DMS 273 (cell line): Measurements from ENCODE around the gene ANO6.

Experiments
- DNase-seq: peaks from one replicate; lab custom pipeline; 2025; ENCODE audit not compliant: unreplicated experiment; lab: John Stamatoyannopoulos, UW

Gene ANO6

DNA sequence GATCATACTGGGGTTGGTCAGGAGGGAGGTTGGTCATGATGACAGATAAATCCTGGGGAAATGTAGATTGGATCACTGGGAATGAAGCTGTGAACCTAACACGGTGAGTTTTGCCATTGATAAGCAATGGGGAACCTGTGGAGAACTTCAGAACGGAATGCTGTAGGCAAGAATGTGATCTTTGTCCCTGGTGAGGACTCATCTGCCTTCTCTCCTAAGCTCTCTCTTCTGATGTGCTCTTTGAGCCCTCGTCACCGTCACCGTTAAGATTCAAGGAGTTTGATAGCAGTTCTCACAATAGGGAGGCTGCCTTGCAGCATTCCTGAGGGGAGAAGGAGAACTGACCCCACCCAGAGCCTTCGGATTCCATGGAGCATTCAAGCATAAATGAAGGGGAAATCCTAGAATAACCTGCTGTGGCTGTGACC lies 217.6 kb downstream of the ANO6 start:
- DNase-seq: no peak

DNA sequence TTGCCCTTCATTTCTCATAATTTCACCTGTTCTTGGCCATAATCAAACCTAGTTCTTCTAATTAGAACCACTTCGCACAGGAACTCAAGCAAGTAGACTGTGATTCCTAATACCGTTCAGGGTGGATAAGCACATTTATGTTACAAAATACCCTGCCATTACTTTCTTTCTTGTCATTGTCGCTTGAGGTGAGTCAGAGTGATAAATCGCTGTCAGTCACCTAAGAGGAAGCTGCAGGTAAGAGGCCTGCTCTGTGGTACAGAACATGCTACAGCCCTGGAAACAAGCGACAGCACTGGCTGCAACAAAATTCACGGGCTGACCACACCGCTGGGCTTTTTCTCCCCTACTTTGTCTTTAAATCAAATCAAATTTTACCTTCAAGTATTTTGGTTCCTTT lies 218.2 kb downstream of the ANO6 start:
- no peak for DNase-seq

DNA sequence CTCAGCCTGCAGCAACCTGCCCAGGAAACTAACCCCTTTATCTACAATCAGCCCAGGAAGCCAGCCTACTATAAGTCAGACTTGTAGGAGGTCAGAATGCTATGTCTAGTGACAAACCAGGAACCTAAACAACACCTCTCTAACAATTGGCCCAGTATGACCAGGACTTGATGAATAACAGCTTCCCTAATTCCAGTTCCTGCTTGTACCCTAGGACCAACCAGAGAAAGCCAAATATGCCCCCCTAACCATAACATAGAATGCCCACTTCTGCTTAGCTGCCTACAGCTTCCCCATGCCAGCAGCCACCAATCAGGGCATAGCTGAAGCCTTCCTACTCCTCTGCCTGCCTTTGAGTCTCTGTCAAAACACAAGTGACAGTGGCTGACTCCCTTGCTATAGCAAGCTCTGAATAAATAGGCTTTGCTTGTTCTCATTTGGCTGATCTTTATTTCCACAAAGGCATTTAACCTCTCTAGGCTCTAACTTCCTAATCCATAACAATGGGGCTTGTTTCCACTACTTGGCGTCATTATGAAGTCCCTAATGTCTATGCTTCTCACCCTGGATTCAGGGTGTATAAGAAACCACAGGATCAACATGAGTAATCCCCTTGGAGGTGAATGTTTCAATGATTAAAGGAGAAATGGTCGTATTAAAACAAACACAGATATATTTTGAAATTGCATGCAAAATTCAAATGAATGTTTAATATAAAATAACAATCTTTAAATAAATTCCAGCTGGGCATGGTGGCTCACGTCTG lies 220.2 kb downstream of the ANO6 start:
- no peak for DNase-seq

DNA sequence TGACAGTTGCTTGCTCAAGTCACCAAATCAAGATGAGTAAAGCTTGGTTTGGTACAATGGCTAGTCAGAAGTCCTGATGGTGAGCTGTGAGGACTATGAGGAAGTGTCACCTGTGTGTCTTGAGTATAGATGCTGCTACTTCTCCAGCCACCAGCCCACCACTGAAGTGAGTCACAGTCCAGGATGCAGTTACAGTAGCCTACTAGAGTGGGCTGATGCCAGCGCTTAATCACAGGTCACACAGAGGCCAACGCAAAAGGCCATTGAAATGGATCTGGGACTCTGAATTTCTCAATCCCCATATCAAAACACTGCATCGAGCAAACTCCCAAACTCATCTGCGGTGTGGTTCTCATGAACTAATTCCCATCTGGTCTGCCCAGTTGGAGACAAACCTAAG lies 223.1 kb downstream of the ANO6 start:
- no peak for DNase-seq

DNA sequence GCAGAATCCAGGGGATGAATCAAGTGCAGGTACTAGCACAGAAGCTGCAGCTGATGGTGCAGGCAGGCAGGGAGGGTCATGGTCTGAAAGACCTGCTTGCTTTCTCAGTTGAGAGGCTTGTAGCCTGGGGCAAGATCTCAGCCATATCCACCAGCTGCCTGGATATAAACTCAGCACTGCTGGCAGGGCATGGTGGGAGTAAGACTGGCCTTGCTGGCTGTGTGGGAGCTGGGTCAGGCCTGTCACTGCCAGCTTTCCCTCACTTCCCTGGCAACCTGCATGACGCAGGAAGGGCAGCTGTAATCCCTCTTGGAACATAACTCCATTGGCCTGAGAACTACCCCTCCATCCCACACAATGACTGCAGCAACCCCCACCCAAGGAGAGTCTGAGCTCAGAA lies 230.1 kb downstream of the ANO6 start:
- DNase-seq: no peak

DNA sequence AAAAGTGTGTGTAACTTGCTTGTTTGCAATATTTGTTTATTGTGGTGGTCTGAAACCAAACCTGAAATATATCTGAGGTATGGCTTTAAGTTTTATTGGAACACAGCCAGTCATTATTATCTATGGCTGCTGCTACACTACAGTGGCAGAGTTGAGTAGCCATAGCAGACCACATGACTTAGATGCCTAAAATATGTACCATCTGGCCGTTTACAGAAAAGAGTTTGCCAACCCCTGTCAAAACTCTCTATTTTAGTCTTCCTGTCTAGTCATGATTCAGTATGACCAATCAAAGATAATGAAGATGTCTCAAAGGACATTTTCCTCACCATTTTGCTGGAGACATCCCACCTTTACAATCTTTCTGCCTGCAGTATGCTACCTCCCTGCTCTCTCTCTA lies 242.3 kb downstream of the ANO6 start:
- DNase-seq: peak; percentile 24

DNA sequence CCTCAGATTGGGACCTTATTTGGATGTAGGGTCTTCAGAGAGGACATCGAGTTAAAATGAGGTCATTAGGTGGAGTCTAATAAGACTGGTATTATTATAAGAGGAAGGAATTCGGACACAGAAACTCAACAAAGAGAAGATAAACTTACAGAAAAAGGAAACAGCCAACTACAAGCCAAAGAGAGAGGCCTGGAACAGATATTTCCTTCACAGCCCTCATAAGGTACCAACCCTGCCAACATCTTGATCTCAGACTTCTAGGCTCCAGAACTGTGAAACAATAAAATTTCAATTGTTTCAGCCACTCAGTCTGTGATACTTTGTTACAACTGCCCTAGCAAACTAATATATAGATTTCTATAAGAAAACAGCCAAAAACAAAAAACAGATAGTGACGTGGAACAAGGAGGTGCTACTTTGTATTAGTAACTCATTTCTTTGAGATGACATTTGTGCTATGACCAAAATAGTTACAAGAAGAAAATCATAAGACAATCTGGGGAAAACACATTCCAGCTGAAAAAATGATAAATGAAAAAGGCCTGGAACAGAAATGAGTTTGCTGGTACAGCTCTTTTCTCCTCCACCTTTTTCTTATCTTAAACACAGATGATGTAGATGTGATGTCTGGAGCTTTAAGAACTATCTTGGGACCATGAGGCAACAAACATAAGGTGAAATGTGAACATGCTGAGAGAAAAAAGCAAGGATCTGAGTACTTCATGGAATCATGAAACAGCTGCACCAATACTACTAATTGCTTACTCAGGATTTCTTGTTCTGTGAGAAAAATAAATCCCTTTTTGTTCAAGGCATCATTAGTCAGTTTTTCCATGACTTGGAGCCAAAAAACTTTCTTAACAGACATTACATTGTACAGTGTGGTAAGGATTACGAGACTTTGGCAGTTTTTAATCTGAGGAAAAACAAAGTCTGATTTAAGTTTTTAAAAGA lies 243.2 kb downstream of the ANO6 start:
- no peak for DNase-seq

DNA sequence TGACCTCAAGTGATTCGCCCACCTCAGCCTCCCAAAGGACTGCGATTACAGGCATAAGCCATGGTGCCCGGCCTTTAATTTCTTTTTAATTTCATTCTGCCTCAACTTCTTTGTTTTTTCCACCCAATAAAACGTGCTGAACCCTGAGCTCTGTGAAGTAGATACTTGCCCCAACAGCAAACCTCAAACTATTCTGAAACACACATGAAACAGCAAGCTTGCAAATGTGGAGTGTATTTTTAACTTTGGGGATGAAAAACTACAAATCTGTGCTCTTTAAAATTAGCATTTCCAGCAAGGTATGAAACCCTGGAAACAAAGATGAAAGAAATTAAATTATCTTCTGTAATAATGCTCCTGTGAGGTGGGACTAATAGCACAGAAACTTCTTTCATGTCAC lies 246.6 kb downstream of the ANO6 start:
- no peak for DNase-seq

DNA sequence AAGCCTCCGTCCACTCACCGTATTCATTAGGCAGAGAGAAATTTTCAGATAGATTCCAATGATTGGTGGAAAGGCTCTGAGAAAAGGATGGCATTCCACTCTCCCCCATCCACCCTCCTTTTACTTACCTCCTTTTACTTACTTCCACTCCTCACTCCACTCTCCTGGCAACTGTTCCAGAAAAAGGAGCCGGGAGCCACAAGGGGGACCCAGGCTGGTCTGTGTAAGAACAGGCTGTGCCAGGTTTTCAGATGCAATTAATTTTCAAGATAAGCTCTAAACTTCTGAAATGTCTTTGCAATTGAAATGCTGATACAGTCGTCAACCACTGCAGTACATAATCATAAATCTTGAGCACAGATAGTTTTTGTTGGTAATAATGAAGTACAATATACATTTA lies 248.8 kb downstream of the ANO6 start:
- peak; percentile 42 for DNase-seq

DNA sequence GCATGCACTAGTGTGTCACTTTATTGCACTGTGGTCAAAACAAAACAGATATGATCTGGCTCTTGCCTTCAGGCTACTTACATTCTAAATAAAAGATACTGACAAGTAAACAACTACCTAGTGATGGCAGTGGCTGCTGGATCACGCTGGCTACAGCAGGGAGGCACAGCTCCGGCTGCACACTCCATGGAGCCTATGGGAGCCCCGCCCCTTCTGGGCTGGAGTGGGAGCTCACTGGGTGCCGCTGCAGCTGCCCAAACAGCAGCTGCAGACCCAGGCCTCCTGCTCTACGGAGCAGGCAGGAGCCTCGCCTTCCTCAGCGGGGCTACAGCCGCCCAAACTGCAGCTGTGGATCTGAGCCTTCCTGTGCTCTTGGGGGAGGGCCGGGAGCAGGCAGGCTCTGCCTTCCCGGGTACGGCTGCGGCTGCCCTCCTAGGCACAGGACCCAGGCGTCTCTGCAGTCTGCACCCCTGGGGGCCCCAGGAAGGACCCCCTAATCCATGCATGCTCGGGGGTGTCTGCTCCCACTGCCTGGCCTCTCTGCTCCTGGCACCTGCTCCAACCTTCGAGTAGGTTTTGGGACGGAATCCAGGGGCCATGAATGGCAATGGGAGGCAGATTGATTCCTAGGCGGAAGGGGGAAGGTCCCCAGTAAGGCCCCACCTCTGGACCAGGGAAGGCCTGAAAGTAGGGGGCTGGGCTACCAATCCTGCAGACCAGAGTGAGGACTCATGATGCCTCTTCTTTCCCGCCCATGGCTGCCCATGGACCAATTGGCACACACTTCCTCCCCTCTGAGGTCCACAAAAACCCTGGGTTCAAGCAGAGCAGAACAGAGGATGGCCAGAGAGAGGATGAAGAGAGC lies 253.1 kb downstream of the ANO6 start:
- no peak for DNase-seq

DNA sequence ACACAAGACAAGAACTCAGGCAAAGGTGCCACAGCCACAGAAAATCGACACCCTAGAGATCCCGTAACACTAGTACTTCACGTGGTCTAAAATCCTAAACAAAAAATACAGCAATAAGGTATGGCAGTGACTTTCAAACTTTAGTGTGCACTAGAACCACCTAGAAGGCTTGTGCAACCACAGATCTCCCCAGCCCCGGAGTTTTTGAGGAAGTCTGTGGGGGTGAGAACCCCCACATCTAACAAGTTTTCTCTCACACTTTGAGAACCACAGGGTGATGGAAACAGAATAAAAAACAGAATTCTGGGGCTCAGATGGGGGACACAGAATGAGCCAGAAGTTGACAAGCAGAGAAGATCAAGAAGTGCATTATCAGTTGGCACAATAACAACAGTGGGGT lies 254.0 kb downstream of the ANO6 start:
- DNase-seq: no peak

DNA sequence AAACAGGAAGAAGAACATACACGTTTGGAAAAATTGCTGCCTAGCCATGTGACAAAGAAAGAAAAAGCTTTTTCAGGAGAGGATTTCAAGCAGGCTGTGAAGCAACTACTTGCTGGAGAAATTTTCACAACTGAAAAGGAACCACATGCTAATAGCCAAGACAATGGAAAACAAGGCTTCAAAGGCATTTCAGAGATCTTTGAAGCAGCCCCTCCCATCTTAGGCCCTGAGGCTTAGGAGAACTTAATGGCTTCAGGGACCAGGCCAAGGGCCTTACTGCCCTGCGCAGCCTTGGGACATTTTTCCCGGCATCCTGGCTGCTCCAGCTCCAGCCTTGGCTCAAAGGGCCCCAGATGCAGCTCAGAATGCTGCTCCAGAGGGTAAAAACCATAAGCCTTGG lies 257.7 kb downstream of the ANO6 start:
- DNase-seq: no peak

DNA sequence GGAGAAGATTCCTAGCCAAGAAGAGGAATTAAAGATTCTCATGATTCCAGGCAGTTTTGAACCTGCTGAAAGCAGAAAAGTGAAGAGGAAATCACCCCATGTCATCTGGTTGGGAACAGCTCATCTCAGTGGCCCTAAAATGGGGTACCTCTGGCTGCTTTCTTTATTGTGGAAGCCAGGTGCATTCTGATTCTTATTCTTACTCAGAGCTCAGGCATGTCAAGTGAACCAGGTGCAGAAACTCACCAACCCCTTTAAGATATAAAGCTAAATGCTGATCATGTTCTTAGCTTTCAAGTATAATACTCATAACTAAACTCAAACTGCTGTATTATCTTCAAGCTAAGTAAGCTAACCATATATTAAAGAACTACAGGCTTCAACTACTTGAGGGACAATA lies 259.7 kb downstream of the ANO6 start:
- no peak for DNase-seq

DNA sequence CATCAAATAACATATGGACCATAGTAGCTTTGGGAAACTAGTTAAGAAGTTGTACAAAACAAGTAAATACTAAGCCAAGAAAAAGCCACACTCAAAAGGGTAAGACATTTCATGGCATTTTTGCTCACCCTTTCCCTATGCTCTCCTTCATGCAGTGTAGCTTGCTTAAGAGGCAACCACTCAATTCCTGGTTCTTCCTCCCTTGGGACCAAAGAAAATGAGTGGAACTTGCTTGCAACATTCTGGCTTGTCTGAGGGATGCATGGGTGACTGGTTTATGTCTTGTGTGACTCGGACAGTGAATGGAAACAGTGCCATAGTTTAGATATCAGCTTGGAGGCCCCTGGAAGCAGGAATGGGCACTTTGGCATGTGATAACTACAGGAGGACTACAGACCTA lies 261.6 kb downstream of the ANO6 start:
- no peak for DNase-seq

DNA sequence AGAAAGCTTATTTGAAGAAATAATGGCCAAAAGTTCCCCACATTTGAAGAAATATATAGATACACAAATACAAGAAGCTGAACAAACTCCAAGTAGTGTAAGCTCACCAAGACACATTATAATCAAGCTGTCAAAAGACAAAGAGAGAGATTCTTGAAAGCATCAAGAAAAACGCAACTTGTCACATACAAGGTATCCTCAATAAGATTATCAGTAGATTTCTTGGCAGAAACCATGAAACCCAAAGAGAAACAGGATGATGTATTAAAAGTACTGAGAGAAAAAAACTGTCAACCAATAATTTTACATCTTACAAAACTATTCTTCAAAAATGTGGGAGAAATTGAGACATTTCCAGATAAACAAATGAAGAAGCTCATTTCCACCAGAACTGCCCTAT lies 263.0 kb downstream of the ANO6 start:
- no peak for DNase-seq

DNA sequence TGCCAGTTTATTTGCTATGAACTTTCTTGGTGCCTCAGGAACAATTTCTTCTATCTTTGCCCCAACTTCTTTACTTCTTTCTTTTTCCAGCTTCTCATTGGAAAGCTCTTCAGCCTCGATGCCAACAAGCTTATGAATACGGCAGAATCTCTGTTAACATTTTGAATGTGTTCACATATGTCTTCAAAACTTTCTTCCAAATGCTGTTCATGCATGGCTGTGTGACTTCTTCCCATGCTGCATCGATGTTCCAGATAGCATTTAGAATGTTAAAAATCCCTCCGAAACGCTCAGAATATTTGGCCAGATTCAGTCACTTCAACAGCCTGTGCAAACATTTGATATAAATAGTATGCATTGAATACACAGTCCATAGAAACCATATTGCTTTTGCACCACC lies 265.9 kb downstream of the ANO6 start:
- no peak for DNase-seq

DNA sequence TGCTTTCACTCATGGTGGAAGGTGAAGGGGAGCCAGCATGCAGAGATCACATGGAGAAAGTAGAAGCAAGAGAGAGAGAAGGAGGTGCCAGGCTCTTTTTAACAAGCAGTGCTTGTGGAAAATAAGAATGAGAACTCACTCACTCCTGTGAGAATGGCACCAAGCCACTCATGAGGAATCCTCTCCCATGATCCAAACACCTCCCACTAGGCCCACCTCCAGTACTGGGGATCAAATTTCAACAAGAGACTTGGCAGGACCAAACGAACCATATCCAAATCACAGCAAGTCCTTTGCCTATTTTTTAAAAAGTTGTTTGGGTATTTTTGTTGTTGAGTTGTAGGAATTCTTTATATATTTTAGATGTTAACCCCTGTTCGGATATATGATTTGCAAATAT lies 267.7 kb downstream of the ANO6 start:
- peak; percentile 5 for DNase-seq
